Skeletal muscle tissue (tissue), 4 donors: ENCODE results near the gene APOL3. TPM values are rescaled to one million over a fixed set of nuclear protein-coding genes. Genes with fewer than 3 reads are reported as not detected.
"Not testable (repeated sequence)": the region's sequence is repeated elsewhere in the genome, so short reads cannot be mapped to it uniquely, and the experiment has no call there.

Experiments used
- H3K27ac ChIP-seq: one replicate; pipeline ENCODE4 v1.7.0; 2013; ENCODE audit warnings: mild to moderate bottlenecking, low read depth, low read length, inconsistent platforms
- H3K27me3 ChIP-seq, 3 donors: one replicate each; pipeline ENCODE4 v1.7.0; 2013; ENCODE audit warnings: low read length in 3 of 3; ENCODE audit not compliant: control insufficient read depth in 3 of 3, insufficient read depth in 3 of 3
- H3K36me3 ChIP-seq, 3 donors: one replicate each; pipeline ENCODE4 v1.7.0; 2013; ENCODE audit warnings: low read length in 3 of 3; ENCODE audit not compliant: control insufficient read depth in 3 of 3, insufficient read depth in 3 of 3
- H3K4me1 ChIP-seq, 3 donors: one replicate each; pipeline ENCODE4 v1.7.0; 2013; ENCODE audit warnings: low read length in 3 of 3, mild to moderate bottlenecking in 3 of 3; ENCODE audit not compliant: control insufficient read depth in 3 of 3, insufficient read depth in 3 of 3
- H3K4me3 ChIP-seq, 3 donors: one replicate each; pipeline ENCODE4 v1.7.0; 2013; ENCODE audit warnings: low read length in 3 of 3
- H3K9ac ChIP-seq, 3 donors: one replicate each; pipeline ENCODE4 v1.7.0; 2013; ENCODE audit warnings: low read length in 3 of 3, mild to moderate bottlenecking in 3 of 3, moderate library complexity in 2 of 3, low read depth in 1 of 3
- H3K9me3 ChIP-seq, 3 donors: one replicate each; pipeline ENCODE4 v1.7.0; 2013; ENCODE audit warnings: low read length in 3 of 3; ENCODE audit not compliant: control insufficient read depth in 3 of 3
- total RNA-seq: library from RNA; depleted of rRNA; stranded (reverse); fragments of >200 nt; gene quantifications from one replicate; pipeline ENCODE4 v1.2.3, GENCODE V29; 2014
- donor health status: Osteomylitis.

APOL3 gene
- total RNA-seq, 1 donor from 2014 or later, result 13.6 TPM

DNA sequence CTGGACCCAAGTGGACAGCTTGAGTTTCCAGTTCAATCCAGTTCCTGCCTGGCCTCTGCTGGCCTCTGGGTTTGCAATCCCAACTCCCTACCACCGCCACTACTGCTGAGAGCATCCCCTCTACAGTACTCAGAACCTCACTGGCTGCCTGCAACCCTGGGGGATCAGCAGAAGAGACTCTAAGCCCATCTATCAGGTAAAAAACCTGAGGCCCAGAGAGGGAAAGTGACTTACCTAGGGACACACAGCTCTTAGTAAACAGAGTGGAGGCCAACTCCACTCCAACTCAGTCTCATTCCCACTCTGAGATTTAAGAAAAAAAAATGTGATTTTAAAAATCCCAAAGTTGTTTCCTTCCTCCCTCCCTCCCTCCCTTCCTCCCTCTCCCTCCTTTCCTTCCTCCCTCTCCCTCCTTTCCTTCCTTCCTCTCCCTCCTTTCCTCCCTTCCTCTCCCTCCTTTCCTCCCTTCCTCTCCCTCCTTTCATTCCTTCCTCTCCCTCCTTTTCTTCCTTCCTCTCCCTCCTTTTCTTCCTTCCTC, 34.5 kb downstream of the APOL3 start:
- peaks cover 0 to 6% (median 3%) of the 10 kb centered on the region in 3 donors for H3K27me3 ChIP-seq
- H3K36me3 ChIP-seq, result no peaks in the 10 kb centered on the region
- H3K27ac ChIP-seq, result no peak overlapping the region
- no peak overlapping the region for H3K9ac ChIP-seq
- no peak overlapping the region for H3K4me3 ChIP-seq
- peaks cover 2 to 9% (median 7%) of the 10 kb centered on the region in 3 donors for H3K4me1 ChIP-seq
- H3K9me3 ChIP-seq, result no peaks in the 10 kb centered on the region

DNA sequence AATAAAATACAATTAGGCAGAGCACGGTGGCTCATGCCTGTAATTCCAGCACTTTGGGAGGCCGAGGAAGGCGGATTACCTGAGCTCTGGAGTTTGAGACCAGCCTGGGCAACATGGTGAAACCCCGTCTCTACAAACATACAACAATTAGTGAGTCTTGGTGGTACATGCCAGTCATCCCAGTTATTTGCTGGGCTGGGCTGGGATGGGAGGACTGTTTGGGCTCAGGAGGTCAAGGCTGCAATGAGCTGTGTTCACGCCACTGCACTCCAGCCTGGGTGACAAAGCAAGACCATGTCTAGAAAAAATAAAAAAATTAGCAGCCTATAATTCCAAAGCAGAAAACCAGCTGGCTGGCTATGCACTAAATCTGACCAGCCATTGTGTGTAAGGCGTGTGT, 35.1 kb downstream of the APOL3 start:
- Histone ChIP-seq H3K27ac (no peak overlapping the region), H3K4me1 (peaks cover 2 to 9% (median 7%) of the 10 kb centered on the region in 3 donors), H3K36me3 (no peaks in the 10 kb centered on the region), H3K4me3 (no peak overlapping the region), H3K27me3 (peaks cover 0 to 5% (median 3%) of the 10 kb centered on the region in 3 donors), H3K9ac (no peak overlapping the region), H3K9me3 (no peaks in the 10 kb centered on the region)

DNA sequence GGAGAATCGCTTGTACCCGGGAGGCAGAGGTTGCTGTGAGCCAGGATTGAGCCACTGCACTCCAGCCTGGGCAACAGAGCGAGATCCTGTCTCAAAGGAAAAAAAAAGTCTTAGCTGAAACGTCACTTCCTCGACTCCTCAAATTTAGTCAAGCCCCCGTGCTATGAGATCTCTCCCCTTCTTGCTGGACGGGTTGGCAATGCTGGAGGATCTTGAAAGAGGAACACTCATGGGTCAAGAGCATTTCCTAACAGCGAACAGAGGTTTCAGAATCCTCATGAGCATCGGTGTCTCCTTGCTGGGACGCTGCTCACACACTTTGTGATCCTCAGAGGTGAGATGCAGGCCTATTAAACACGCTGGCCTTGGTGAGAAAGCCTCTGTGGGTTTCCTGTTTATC, 35.9 kb downstream of the APOL3 start:
- H3K27me3 ChIP-seq, result peaks cover 0 to 4% (median 3%) of the 10 kb centered on the region in 3 donors
- no peaks in the 10 kb centered on the region for H3K36me3 ChIP-seq
- no peak overlapping the region for H3K27ac ChIP-seq
- H3K9me3 ChIP-seq, result no peaks in the 10 kb centered on the region
- H3K9ac ChIP-seq, result peak overlapping the region in 1 of 3 donors; percentile 83
- no peak overlapping the region for H3K4me3 ChIP-seq
- H3K4me1 ChIP-seq, result peaks cover 2 to 9% (median 7%) of the 10 kb centered on the region in 3 donors

DNA sequence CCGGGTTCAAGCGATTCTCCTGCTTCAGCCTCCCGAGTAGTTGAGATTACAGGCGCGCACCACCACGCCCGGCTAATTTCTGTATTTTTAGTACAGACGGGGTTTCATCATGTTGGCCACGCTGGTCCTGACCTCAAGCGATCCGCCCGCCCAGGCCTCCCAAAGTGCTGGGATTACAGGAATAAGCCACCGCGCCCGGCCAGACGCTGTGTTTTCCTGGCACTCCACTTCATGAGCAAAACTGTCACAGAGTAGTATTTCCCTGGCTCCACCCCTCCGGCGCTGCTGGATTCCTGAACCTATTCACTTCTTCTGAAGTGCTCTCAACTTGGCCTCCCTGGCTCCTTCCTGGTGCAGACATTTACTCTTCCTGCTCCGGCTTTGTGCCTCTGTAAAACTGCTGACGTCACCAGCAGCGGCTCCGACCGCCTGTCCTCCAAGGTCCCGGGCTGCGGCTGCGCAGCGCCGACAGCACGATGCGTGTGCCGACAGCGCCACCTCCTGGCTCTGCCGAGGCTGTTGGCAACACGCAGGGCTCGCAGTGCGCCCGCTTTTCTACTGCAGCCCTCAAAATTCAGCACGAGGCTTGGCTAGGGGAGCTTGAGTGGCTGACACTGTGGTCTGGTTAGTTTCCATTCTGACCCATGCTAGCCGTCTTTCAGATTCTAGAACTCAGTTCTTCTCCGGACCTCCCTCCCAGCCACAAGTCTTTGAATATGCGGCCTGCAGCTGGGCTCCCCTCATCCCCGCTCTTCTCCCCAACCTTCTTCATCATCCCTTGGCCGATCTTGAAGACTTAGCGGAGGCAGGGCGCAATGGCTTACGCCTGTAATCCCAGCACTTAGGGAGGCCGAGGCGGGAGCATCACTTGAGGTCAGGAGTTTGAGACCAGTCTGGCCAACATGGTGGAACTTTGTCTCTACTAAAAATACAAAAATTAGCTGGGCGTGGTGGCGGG, 36.6 kb downstream of the APOL3 start:
- Histone ChIP-seq H3K27me3 (peaks cover 0 to 4% (median 3%) of the 10 kb centered on the region in 3 donors), H3K27ac (peak overlapping the region; percentile 87), H3K4me1 (peaks cover 2 to 9% (median 7%) of the 10 kb centered on the region in 3 donors), H3K9ac (peak overlapping the region; percentile 66 to 83 (median 83)), H3K9me3 (no peaks in the 10 kb centered on the region), H3K4me3 (peak overlapping the region; percentile 62 to 75 (median 72)), H3K36me3 (no peaks in the 10 kb centered on the region)

DNA sequence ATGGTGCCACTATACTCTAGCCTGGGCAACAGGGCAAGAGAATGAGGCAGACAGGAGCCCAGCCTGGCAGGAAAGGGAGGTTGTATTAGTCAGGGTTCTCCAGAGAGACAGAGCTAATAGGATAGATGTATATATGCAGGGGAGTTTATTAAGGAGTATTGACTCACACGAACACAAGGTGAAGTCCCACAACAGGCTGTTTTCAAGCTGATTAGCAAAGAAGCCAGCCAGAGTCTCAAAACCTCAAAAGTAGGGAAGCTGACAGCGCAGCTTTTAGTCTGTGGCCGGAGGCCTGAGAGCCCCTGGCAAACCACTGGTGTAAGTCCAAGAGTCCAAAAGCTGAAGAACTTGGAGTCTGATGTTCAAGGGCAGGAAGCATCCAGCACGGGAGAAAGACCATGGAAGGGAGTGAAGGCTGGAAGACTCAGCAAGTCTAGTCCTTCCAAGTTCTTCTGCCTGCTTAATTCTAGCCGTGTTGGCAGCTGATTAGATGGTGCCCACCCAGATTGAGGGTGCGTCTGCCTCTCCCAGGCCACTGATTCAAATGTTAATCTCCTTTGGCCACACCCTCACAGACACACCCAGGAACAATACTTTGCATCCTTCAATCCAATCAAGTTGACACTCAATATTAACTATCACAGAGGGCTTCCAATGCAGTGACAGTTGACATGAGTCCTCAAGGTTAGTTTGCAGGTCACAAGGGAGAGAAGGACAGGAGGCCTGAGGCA, 39.8 kb downstream of the APOL3 start:
- H3K4me3 ChIP-seq, H3K27ac ChIP-seq, H3K9ac ChIP-seq, H3K36me3 ChIP-seq, H3K27me3 ChIP-seq, H3K4me1 ChIP-seq, H3K9me3 ChIP-seq: not testable (repeated sequence)

DNA sequence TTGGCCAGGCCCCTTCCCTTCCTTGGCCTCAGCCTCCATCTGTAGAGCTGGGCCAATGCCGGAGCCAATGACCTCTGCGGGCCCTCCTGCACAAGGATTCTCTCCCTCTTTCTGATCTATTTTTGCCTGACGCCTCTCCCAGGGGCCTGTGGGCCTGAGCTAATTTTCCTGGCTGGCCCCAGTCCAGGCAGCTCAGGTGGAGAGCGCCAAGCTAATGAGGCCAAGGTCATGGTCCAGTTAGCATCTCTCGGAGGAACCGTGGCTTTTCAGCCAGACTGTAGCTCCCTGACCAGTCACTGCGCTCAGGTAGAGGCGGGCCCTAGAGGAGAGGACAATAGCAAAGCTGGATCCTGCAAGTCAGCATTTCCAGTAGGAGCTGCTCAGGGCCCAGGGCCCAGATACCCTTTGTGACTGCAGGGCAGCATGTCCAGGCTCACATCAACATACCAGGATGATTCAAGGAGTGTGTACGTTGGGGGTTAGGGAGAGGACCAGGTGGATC, 43.5 kb downstream of the APOL3 start:
- no peak overlapping the region for H3K4me3 ChIP-seq
- no peaks in the 10 kb centered on the region for H3K9me3 ChIP-seq
- no peaks in the 10 kb centered on the region for H3K4me1 ChIP-seq
- no peak overlapping the region for H3K9ac ChIP-seq
- H3K27me3 ChIP-seq, result no peaks in the 10 kb centered on the region
- no peaks in the 10 kb centered on the region for H3K36me3 ChIP-seq
- H3K27ac ChIP-seq, result no peak overlapping the region

DNA sequence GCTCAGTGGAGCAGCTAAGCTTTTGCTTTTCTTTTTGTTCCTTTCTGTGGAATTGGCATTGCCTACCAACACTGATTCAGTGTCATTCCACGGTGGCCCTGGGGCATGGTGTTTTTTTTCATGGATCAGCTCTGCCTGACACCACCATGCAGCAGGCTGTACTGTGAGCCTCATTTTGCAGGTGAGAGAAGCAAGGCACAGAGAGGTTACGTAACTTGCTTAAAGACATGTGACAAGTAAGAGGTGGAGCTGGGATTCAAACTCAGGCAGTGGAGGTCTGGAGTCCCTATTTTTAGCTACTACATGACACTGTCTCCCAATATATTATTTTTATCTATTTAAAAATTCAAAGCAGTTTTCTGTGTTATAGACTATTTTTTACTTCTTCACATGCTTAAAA, 44.4 kb downstream of the APOL3 start:
- H3K9me3 ChIP-seq, result no peaks in the 10 kb centered on the region
- no peaks in the 10 kb centered on the region for H3K27me3 ChIP-seq
- no peaks in the 10 kb centered on the region for H3K4me1 ChIP-seq
- no peak overlapping the region for H3K27ac ChIP-seq
- no peak overlapping the region for H3K4me3 ChIP-seq
- H3K9ac ChIP-seq, result no peak overlapping the region
- H3K36me3 ChIP-seq, result no peaks in the 10 kb centered on the region

DNA sequence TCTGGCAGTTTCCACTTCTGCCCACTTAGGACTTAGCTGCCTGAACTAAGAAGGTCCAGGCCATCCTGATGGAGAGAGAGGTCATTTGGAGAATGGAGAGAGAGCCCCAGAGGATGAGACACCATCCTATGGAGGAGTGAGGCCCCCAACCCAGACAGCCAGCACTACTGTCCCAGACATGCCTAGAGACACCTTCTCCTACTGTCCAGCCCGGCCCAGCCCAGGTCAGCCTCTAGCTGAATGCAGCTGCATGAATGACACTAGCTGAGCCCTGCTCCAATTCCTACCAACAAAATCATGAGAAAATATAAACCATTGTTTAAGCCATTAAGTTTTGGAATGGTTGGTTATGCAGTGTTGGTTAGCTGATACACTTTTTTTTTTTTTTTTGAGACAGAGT, 47.4 kb downstream of the APOL3 start:
- Histone ChIP-seq H3K9ac (no peak overlapping the region), H3K4me3 (no peak overlapping the region), H3K27ac (no peak overlapping the region), H3K4me1 (peaks cover 4 to 7% (median 7%) of the 10 kb centered on the region in 3 donors), H3K27me3 (no peaks in the 10 kb centered on the region), H3K9me3 (no peaks in the 10 kb centered on the region), H3K36me3 (no peaks in the 10 kb centered on the region)

DNA sequence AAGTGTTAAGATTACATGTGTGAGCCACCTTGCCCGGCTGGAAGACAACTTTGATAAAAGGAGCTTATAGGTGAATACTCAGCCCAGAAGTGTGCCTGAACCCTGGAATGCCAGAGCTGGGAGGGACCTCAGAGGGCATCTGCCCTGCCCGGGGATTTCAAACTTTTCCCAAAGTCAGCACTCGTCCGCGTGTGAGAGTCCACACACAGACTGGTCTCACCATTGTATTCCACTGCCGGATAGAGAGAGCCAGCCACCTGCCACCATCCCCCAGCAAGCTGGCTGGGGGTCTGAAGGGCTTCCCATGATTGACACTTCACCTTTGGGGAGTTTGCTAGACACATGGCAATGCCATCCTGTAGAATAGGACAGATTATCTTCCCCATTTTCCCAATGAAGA, 49.2 kb downstream of the APOL3 start:
- H3K36me3 ChIP-seq, result no peaks in the 10 kb centered on the region
- H3K27ac ChIP-seq, result no peak overlapping the region
- no peak overlapping the region for H3K4me3 ChIP-seq
- peaks cover 4 to 7% (median 7%) of the 10 kb centered on the region in 3 donors for H3K4me1 ChIP-seq
- H3K9ac ChIP-seq, result no peak overlapping the region
- H3K27me3 ChIP-seq, result no peaks in the 10 kb centered on the region
- H3K9me3 ChIP-seq, result no peaks in the 10 kb centered on the region
